ENCODE data around the gene RESF1. TPM values are rescaled to one million over a fixed set of nuclear protein-coding genes. Genes with fewer than 3 reads are reported as not detected.

The RESF1 gene
- total and polyA plus RNA-seq, 2 donors (not counting 3 experiments of a cell fraction or from before 2014, with no cell fraction given) = 40.3 to 70.0 TPM

- intact Hi-C loops (cut with micrococcal nuclease) (no loop called here), dilution Hi-C loops (cut with MboI; ENCODE audit: extremely low pct_ligation_motif_present, low sequenced_read_pairs) (loop anchor here (10.0 kb wide), 1 partner anchor 59 kb away; no protein-coding TSS in a partner anchor)
- H2AFZ ChIP-seq (ENCODE audit: low read depth, low read length) = no peak overlapping the region
- H3K9ac ChIP-seq (replicated peaks; ENCODE audit: extremely low read depth, insufficient read depth, low read length) = no peak overlapping the region
- no peak overlapping the region for H3K4me3 ChIP-seq (replicated peaks in 1 of 3; ENCODE audit: insufficient read depth in 1 of 3, low read depth in 1 of 3, low read length in 3 of 3)
- H3K27me3 ChIP-seq (ENCODE audit: control insufficient read depth in 2 of 2, insufficient read depth in 2 of 2, low read length in 2 of 2) = no peaks in the 10 kb centered on the region
- H3K9me3 ChIP-seq (replicated peaks; ENCODE audit: control insufficient read depth, insufficient read depth, low read length) = no peaks in the 10 kb centered on the region
- no peak for TF ChIP-seq MAX (IDR thresholded peaks at IDR 0.05; ENCODE audit: insufficient read depth, insufficient read length)
- TF ChIP-seq CTCF (IDR thresholded peaks at IDR 0.05; ENCODE audit: extremely low read depth in 1 of 2, insufficient read depth in 1 of 2, low read depth in 1 of 2, low read length in 2 of 2) = no peak
- TF ChIP-seq GATA2 (IDR thresholded peaks at IDR 0.05; ENCODE audit: insufficient read depth, insufficient read length, low read depth, low read length) = no peak
- TF ChIP-seq POLR2AphosphoS5 (IDR thresholded peaks at IDR 0.05; ENCODE audit: insufficient read depth, low read depth, low read length) = no peak
- TF ChIP-seq FOS (IDR thresholded peaks at IDR 0.05; ENCODE audit: borderline replicate concordance, insufficient read depth, low read length) = no peak
- TF ChIP-seq JUN (IDR thresholded peaks at IDR 0.05; ENCODE audit: borderline replicate concordance, insufficient read depth, insufficient read length, low read depth) = no peak
- TF ChIP-seq MYC (IDR thresholded peaks at IDR 0.05; ENCODE audit: low read depth, low read length) = no peak
- no peak for TF ChIP-seq POLR2A (IDR thresholded peaks at IDR 0.05; ENCODE audit: low read depth, low read length)
- no peak for TF ChIP-seq EZH2 (IDR thresholded peaks at IDR 0.05; ENCODE audit: borderline replicate concordance, low read depth, low read length, severe bottlenecking)
- H3K4me1 ChIP-seq (ENCODE audit: control insufficient read depth, extremely low read depth, insufficient read depth, low read length) = no peaks in the 10 kb centered on the region
- ChIA-PET POLR2A (interaction anchor here (0.6 kb wide), 1 partner anchor 18 kb away, joined by 4 read pairs; no protein-coding TSS in a partner anchor), CTCF (no interaction called here)
- DNase-seq (ENCODE audit: low read depth, low spot score) (no peak), FAIRE-seq (no peak)
- H3K79me2 ChIP-seq (ENCODE audit: control insufficient read depth, insufficient read depth, low read length) = peaks cover 19% of the 10 kb centered on the region
- H3K27ac ChIP-seq (ENCODE audit: insufficient read depth, low read depth, low read length) = no peak overlapping the region
- H4K20me1 ChIP-seq (replicated peaks; ENCODE audit: control insufficient read depth, extremely low read depth, insufficient read depth, low read length) = no peaks in the 10 kb centered on the region
- TSS peak; percentile 4 for BruUV-seq (replicated peaks)
- H3K9me1 ChIP-seq (replicated peaks; ENCODE audit: control insufficient read depth, extremely low read depth, insufficient read depth, low read length) = no peaks in the 10 kb centered on the region
- peaks cover 4 to 21% of the 10 kb centered on the region in 2 experiments for H3K36me3 ChIP-seq (ENCODE audit: control insufficient read depth in 2 of 2, extremely low read depth in 1 of 2, insufficient read depth in 2 of 2, low read length in 2 of 2)
- no peak overlapping the region for H3K4me2 ChIP-seq (ENCODE audit: insufficient read depth, low read length)
These were observed 14.6 kb downstream of the RESF1 start for GRCh38 chr12:31973818-31974217.
